ENCODE results near the gene FKBP14. TPM values are rescaled to one million over a fixed set of nuclear protein-coding genes. Genes with fewer than 3 reads are reported as not detected.

The FKBP14 gene
- total RNA-seq, 1 experiment from 2014 or later = 29.8 TPM

- Histone ChIP-seq H3K79me2 (ENCODE audit: low read depth) (peaks cover 39% of the 10 kb centered on the region), H2AFZ (no peak overlapping the region), H3K9me3 (ENCODE audit: insufficient read depth, low read depth) (no peaks in the 10 kb centered on the region), H3K9me2 (ENCODE audit: insufficient read depth) (no peaks in the 10 kb centered on the region), H3K4me2 (no peak overlapping the region), H3K4me3 (no peak overlapping the region), H3K27me3 (ENCODE audit: insufficient read depth, low read depth) (no peaks in the 10 kb centered on the region), H3K36me3 (ENCODE audit: low read depth) (0 out of 2 replicates have a peak, but pooled peaks cover 6% of the 10 kb centered on the region), H3F3A (ENCODE audit: insufficient read depth, low read depth) (no peaks in the 10 kb centered on the region), H3K27ac (no peak overlapping the region), H4K20me1 (ENCODE audit: insufficient read depth) (peaks cover 7% of the 10 kb centered on the region; the same call in 1 of the 2 replicates), H3K4me1 (replicated peaks; ENCODE audit: insufficient read depth) (no peaks in the 10 kb centered on the region)
- intact Hi-C loops (cut with micrococcal nuclease; ENCODE audit: unreplicated experiment) = no loop called here
- no TSS peak for BruUV-seq (replicated peaks)
- no peak for DNase-seq
- ChIA-PET POLR2A (ENCODE audit: unreplicated experiment) (no interaction called here), CTCF (no interaction called here)
- TF ChIP-seq EZH2 (IDR thresholded peaks at IDR 0.05; ENCODE audit: low read depth) (no peak), CTCF (conservative IDR thresholded peaks at IDR 0.05) (no peak)
Observed at GRCh38 chr7:29980151-29980550, 46.4 kb downstream of the FKBP14 start.

- POLR2A ChIA-PET (ENCODE audit: unreplicated experiment) = interaction anchor here (0.7 kb wide), 1 partner anchor 9 kb away, joined by 6 read pairs; no protein-coding TSS in a partner anchor
- Histone ChIP-seq H3K9me2 (ENCODE audit: insufficient read depth) (no peaks in the 10 kb centered on the region), H3F3A (ENCODE audit: insufficient read depth, low read depth) (no peaks in the 10 kb centered on the region), H4K20me1 (ENCODE audit: insufficient read depth) (peaks cover 7% of the 10 kb centered on the region; the same call in 1 of the 2 replicates), H2AFZ (no peak overlapping the region), H3K4me2 (no peak overlapping the region), H3K9me3 (ENCODE audit: insufficient read depth, low read depth) (no peaks in the 10 kb centered on the region), H3K27ac (no peak overlapping the region), H3K27me3 (ENCODE audit: insufficient read depth, low read depth) (no peaks in the 10 kb centered on the region), H3K4me1 (replicated peaks; ENCODE audit: insufficient read depth) (no peaks in the 10 kb centered on the region), H3K79me2 (ENCODE audit: low read depth) (peaks cover 23% of the 10 kb centered on the region), H3K4me3 (no peak overlapping the region), H3K36me3 (ENCODE audit: low read depth) (0 out of 2 replicates have a peak, but pooled peaks cover 6% of the 10 kb centered on the region)
- no TSS peak for BruUV-seq (replicated peaks)
- no peak for DNase-seq
- intact Hi-C loops (cut with micrococcal nuclease; ENCODE audit: unreplicated experiment) = no loop called here
- no peak for TF ChIP-seq EZH2 (IDR thresholded peaks at IDR 0.05; ENCODE audit: low read depth)
- TF ChIP-seq CTCF (conservative IDR thresholded peaks at IDR 0.05) = no peak
- CTCF ChIA-PET = no interaction called here
Observed at GRCh38 chr7:29977886-29978651, 48.4 kb downstream of the FKBP14 start.

GRCh38 chr7:29976673-29977415 lies 49.7 kb downstream of the FKBP14 start:
- no peaks in the 10 kb centered on the region for H3F3A ChIP-seq (ENCODE audit: insufficient read depth, low read depth)
- H3K4me1 ChIP-seq (replicated peaks; ENCODE audit: insufficient read depth) = no peaks in the 10 kb centered on the region
- H3K4me3 ChIP-seq = no peak overlapping the region
- no peak for DNase-seq
- peaks cover 7% of the 10 kb centered on the region; the same call in 1 of the 2 replicates for H4K20me1 ChIP-seq (ENCODE audit: insufficient read depth)
- intact Hi-C loops (cut with micrococcal nuclease; ENCODE audit: unreplicated experiment) = no loop called here
- H3K9me3 ChIP-seq (ENCODE audit: insufficient read depth, low read depth) = no peaks in the 10 kb centered on the region
- H3K27me3 ChIP-seq (ENCODE audit: insufficient read depth, low read depth) = no peaks in the 10 kb centered on the region
- H3K79me2 ChIP-seq (ENCODE audit: low read depth) = peaks cover 19% of the 10 kb centered on the region
- BruUV-seq (replicated peaks) = no TSS peak
- H2AFZ ChIP-seq = no peak overlapping the region
- 0 out of 2 replicates have a peak, but pooled peaks cover 3% of the 10 kb centered on the region for H3K36me3 ChIP-seq (ENCODE audit: low read depth)
- H3K9me2 ChIP-seq (ENCODE audit: insufficient read depth) = no peaks in the 10 kb centered on the region
- no peak for TF ChIP-seq CTCF (conservative IDR thresholded peaks at IDR 0.05)
- TF ChIP-seq EZH2 (IDR thresholded peaks at IDR 0.05; ENCODE audit: low read depth) = no peak
- CTCF ChIA-PET = interaction anchor here (0.6 kb wide), 1 partner anchor 79 kb away, joined by 23 read pairs; no protein-coding TSS in a partner anchor
- H3K4me2 ChIP-seq = no peak overlapping the region
- no peak overlapping the region for H3K27ac ChIP-seq
- POLR2A ChIA-PET (ENCODE audit: unreplicated experiment) = interaction anchor here (0.5 kb wide), 1 partner anchor 13 kb away, joined by 9 read pairs; the partner anchor contains the start of gene SCRN1
